GM19463 (cell line): ENCODE results near the gene NHS.
"Not testable (repeated sequence)": the region's sequence is repeated elsewhere in the genome, so short reads cannot be mapped to it uniquely, and the experiment has no call there.

Experiments
- ATAC-seq: cut with Tn5 transposase; IDR thresholded peaks from one replicate; pipeline ENCODE4 v1.9.1; 2021; ENCODE audit warnings: mild to moderate bottlenecking, moderate library complexity; ENCODE audit not compliant: unreplicated experiment

NHS gene

GRCh38 chrX:17443556-17443955 lies 68.6 kb downstream of the NHS start:
- ATAC-seq, result no peak

- not testable (repeated sequence) for ATAC-seq
These were observed 71.3 kb downstream of the NHS start for GRCh38 chrX:17446269-17446668.

GRCh38 chrX:17448188-17448587 lies 73.2 kb downstream of the NHS start:
- no peak for ATAC-seq

GRCh38 chrX:17449866-17450265 lies 74.9 kb downstream of the NHS start:
- no peak for ATAC-seq

- no peak for ATAC-seq
These were observed 78.8 kb downstream of the NHS start for GRCh38 chrX:17453788-17454187.

- ATAC-seq, result no peak
These were observed 81.5 kb downstream of the NHS start for GRCh38 chrX:17456526-17456925.

GRCh38 chrX:17459008-17459611 lies 84.1 kb downstream of the NHS start:
- ATAC-seq, result no peak

GRCh38 chrX:17459661-17460060 lies 84.7 kb downstream of the NHS start:
- ATAC-seq, result no peak

- ATAC-seq, result no peak
These were observed 87.9 kb downstream of the NHS start for GRCh38 chrX:17462881-17463280.

GRCh38 chrX:17464194-17464593 lies 89.2 kb downstream of the NHS start:
- ATAC-seq, result no peak

GRCh38 chrX:17465201-17465600 lies 90.2 kb downstream of the NHS start:
- ATAC-seq, result no peak

GRCh38 chrX:17465802-17466201 lies 90.8 kb downstream of the NHS start:
- no peak for ATAC-seq

GRCh38 chrX:17470136-17470535 lies 95.1 kb downstream of the NHS start:
- no peak for ATAC-seq

GRCh38 chrX:17471121-17471520 lies 96.1 kb downstream of the NHS start:
- ATAC-seq, result no peak

GRCh38 chrX:17471861-17472260 lies 96.9 kb downstream of the NHS start:
- no peak for ATAC-seq

GRCh38 chrX:17472424-17472823 lies 97.4 kb downstream of the NHS start:
- no peak for ATAC-seq

- ATAC-seq, result no peak
These were observed 98.0 kb downstream of the NHS start for GRCh38 chrX:17473021-17473420.

GRCh38 chrX:17474892-17475291 lies 99.9 kb downstream of the NHS start:
- no peak for ATAC-seq

- no peak for ATAC-seq
These were observed 100.6 kb downstream of the NHS start for GRCh38 chrX:17475449-17476217.

GRCh38 chrX:17476411-17476810 lies 101.4 kb downstream of the NHS start:
- no peak for ATAC-seq

GRCh38 chrX:17481086-17481485 lies 106.1 kb downstream of the NHS start:
- no peak for ATAC-seq

- no peak for ATAC-seq
These were observed 109.6 kb downstream of the NHS start for GRCh38 chrX:17484592-17484991.

- no peak for ATAC-seq
These were observed 110.4 kb downstream of the NHS start for GRCh38 chrX:17485391-17485790.
